Osteocyte (in vitro differentiated cells): ENCODE measurements around the gene EMC9. TPM values are rescaled to one million over a fixed set of nuclear protein-coding genes. Genes with fewer than 3 reads are reported as not detected.

Experiments
- DNase-seq: peaks from one replicate; pipeline ENCODE4 v3.0.0; 2021; ENCODE audit warnings: mixed read lengths; ENCODE audit not compliant: unreplicated experiment; ENCODE audit errors: extremely low spot score
- H3K27ac Mint-ChIP-seq: one replicate; pipeline ENCODE4 v1.8.0; 2021; ENCODE audit warnings: mild to moderate bottlenecking, mixed read lengths; ENCODE audit not compliant: unreplicated experiment
- H3K27me3 Mint-ChIP-seq: one replicate; pipeline ENCODE4 v1.8.0; 2021; ENCODE audit warnings: mixed read lengths; ENCODE audit not compliant: unreplicated experiment
- H3K36me3 Mint-ChIP-seq: one replicate; pipeline ENCODE4 v1.8.0; 2021; ENCODE audit warnings: mixed read lengths; ENCODE audit not compliant: unreplicated experiment
- H3K4me1 Mint-ChIP-seq: one replicate; pipeline ENCODE4 v1.8.0; 2021; ENCODE audit warnings: mixed read lengths; ENCODE audit not compliant: unreplicated experiment
- H3K4me3 Mint-ChIP-seq: one replicate; pipeline ENCODE4 v1.8.0; 2021; ENCODE audit warnings: mild to moderate bottlenecking, moderate library complexity, mixed read lengths; ENCODE audit not compliant: unreplicated experiment
- H3K9me3 Mint-ChIP-seq: one replicate; pipeline ENCODE4 v1.8.0; 2021; ENCODE audit warnings: mixed read lengths; ENCODE audit not compliant: unreplicated experiment
- long read RNA-seq: library from polyadenylated mRNA; unstranded; transcript quantifications from one replicate; pipeline ENCODE4 v2.0.0, GENCODE V29; 2021
- total RNA-seq: library from RNA; stranded (reverse); gene quantifications from 2 replicates; pipeline ENCODE4 v1.2.1, GENCODE V29; 2021
- TF ChIP-seq, protein P1 (sequence below): fragments of 200-600 bp; sonication (generic); IDR thresholded peaks from 2 replicates; pipeline ENCODE4 v1.5.0; 2021; ENCODE audit warnings: antibody characterized with exemption, mild to moderate bottlenecking, moderate library complexity

EMC9 gene, protein sequence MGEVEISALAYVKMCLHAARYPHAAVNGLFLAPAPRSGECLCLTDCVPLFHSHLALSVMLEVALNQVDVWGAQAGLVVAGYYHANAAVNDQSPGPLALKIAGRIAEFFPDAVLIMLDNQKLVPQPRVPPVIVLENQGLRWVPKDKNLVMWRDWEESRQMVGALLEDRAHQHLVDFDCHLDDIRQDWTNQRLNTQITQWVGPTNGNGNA
- total RNA-seq: 13.6 and 15.6 TPM in 2 replicates
- long read RNA-seq, partial matches to known transcripts: 2 of 5 reads
- long read RNA-seq, other reads (novel, unspliced or antisense): 2 of 5 reads

DNA sequence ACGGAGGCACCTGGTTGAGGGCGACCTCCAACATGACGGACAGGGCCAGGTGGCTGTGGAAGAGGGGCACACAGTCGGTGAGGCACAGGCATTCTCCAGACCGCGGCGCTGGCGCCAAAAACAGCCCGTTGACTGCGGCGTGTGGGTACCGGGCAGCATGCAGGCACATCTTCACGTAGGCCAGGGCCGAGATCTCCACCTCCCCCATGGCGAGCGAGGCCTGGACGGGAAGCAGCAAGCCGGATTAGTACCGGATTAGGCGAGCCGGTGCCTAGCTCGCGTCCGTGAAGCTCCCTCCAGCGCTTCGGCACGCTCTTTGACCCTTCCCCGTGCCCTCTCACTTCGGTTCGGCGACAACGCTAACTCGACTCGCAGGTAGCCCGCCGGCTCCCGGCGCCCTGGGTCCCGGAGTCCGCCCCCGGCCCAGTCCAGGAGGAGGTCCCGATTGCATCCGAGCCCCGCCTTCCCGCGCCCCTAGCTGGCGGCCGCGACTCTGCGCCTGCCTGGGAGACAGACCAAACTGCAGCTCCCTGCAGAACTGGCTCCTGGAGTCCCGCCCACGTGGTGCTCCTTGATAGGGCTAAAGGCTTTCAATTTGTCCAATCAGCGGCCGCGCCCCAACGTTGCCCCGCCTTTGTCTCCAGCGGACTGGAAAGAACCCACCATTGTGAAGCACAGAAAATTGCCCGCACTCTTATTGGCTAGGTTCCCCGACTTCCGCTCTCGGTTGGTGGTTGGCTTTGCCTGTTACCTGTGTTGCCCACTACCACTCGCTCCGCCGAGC is at the start of gene EMC9:
EMC9 (minus strand) TSS at position 495 of the 784 bp plus-strand sequence; CDS start at position 208, 287 bp downstream.
- Mint-ChIP-seq H3K27me3 (no peaks in the 10 kb centered on the region), H3K9me3 (no peaks in the 10 kb centered on the region), H3K4me1 (peaks cover 41% of the 10 kb centered on the region), H3K27ac (peak within 1 kb of the TSS; percentile 91), H3K36me3 (peaks cover 21% of the 10 kb centered on the region), H3K4me3 (peak within 1 kb of the TSS; percentile 89)
- DNase-seq: peak; percentile 99
- TF ChIP-seq, protein P1, sequence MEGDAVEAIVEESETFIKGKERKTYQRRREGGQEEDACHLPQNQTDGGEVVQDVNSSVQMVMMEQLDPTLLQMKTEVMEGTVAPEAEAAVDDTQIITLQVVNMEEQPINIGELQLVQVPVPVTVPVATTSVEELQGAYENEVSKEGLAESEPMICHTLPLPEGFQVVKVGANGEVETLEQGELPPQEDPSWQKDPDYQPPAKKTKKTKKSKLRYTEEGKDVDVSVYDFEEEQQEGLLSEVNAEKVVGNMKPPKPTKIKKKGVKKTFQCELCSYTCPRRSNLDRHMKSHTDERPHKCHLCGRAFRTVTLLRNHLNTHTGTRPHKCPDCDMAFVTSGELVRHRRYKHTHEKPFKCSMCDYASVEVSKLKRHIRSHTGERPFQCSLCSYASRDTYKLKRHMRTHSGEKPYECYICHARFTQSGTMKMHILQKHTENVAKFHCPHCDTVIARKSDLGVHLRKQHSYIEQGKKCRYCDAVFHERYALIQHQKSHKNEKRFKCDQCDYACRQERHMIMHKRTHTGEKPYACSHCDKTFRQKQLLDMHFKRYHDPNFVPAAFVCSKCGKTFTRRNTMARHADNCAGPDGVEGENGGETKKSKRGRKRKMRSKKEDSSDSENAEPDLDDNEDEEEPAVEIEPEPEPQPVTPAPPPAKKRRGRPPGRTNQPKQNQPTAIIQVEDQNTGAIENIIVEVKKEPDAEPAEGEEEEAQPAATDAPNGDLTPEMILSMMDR: peak; percentile 54

DNA sequence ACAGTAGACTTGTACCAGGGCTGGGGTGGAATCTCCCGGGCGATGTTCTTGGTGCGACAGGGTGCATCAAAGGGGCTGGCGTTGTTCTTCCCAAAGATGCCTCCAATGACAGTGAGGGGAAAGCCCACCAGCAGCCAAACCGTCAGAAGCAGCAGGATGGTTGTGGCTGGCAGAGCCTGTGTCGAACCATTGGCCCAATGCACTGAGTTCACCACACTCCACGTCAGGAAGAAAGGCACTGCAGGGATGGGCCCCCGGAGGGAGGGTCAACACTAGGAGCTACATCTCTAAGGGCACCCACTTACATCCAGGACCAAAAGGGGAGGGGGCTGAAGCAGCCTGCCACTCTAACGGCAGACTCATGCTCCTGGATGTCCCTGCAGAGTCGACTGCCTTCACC is 49.0 kb upstream of the EMC9 start:
- TF ChIP-seq, protein P1: no peak
- Mint-ChIP-seq H3K36me3 (peaks cover 15% of the 10 kb centered on the region), H3K4me3 (no peak overlapping the region)

DNA sequence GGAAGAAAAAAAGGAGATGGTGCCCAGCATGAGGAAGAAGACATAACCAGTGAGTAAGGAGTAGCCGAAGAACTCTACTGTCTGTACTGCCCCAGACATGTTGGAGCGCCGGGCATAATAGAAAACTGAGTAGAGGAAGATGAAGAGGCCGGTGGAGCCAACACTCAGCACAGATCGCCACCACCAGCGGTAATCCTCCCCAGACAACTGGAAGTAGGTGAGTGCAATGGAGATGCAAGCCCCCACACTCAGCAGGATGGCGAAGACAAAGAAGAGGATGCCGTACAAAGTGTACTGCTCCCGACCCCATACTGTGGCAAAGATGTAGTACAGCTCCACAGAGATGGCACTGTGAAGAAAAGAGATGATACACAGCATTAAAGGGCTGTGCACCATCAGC is 48.1 kb upstream of the EMC9 start:
- Mint-ChIP-seq H3K27me3 (no peaks in the 10 kb centered on the region), H3K36me3 (peaks cover 15% of the 10 kb centered on the region)

More for the DNA sequence above, 49.0 kb upstream of the EMC9 start:
- DNase-seq: no peak
- Mint-ChIP-seq H3K9me3 (no peaks in the 10 kb centered on the region), H3K27me3 (no peaks in the 10 kb centered on the region), H3K27ac (peak overlapping the region; percentile 27), H3K4me1 (peaks cover 36% of the 10 kb centered on the region)

DNA sequence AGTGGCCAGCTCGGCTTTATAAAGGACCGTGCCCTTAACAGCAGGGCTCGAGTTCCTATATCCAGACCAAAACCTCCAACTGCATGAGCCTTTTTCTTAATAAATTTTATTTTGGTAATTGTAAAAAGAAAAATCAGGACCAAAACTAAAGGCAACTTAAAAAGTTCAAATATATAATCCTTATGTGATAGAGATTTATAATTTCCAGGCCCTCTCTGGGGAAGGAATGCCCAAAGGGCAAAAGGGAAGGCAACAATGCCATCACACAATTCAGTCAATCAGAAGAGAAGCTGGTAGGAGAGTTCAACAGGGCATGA is 47.6 kb upstream of the EMC9 start:
- no peaks in the 10 kb centered on the region for H3K27me3 Mint-ChIP-seq
- no peaks in the 10 kb centered on the region for H3K9me3 Mint-ChIP-seq

More for the DNA sequence above, 48.1 kb upstream of the EMC9 start:
- H3K4me3 Mint-ChIP-seq: no peak overlapping the region
- H3K9me3 Mint-ChIP-seq: no peaks in the 10 kb centered on the region
- no peak for DNase-seq
- TF ChIP-seq, protein P1: no peak
- H3K27ac Mint-ChIP-seq: peak overlapping the region; percentile 89
- peaks cover 30% of the 10 kb centered on the region for H3K4me1 Mint-ChIP-seq

More for the DNA sequence above, 47.6 kb upstream of the EMC9 start:
- peak overlapping the region; percentile 89 for H3K27ac Mint-ChIP-seq
- H3K4me3 Mint-ChIP-seq: peak overlapping the region; percentile 87
- H3K36me3 Mint-ChIP-seq: peaks cover 15% of the 10 kb centered on the region
- TF ChIP-seq, protein P1: no peak
- H3K4me1 Mint-ChIP-seq: peaks cover 25% of the 10 kb centered on the region
- DNase-seq: no peak
